Stimulated activated CD4-positive, alpha-beta T cell treated with anti-CD3 and anti-CD28 coated beads, Interleukin-12 subunit alpha, Interleukin-12 subunit beta, amount 100 ng/mL, for 4 hours (primary cell): ENCODE results near the gene COL4A2.

Experiments
- DNase-seq: peaks from one replicate; pipeline ENCODE4 v3.0.0-alpha.2; 2020

Gene COL4A2

GRCh38 chr13:110306960-110307766 lies at the start of gene COL4A2, which contains the start of gene COL4A1:
TSS of gene COL4A2 (plus strand) at chr13:110307284. CDS start at chr13:110307904, 620 bp downstream.
TSS of gene COL4A1 (minus strand) at chr13:110307157. CDS start at chr13:110307027, 130 bp downstream.
- DNase-seq: no peak

- no peak for DNase-seq
These were observed 49.7 kb upstream of the COL4A2 start for GRCh38 chr13:110257408-110257807.

- DNase-seq: no peak
These were observed 48.0 kb upstream of the COL4A2 start for GRCh38 chr13:110258876-110259631.

GRCh38 chr13:110259651-110260050 lies 47.4 kb upstream of the COL4A2 start:
- DNase-seq: no peak

- DNase-seq: no peak
These were observed 45.7 kb upstream of the COL4A2 start for GRCh38 chr13:110261166-110262081.

- no peak for DNase-seq
These were observed 45.0 kb upstream of the COL4A2 start for GRCh38 chr13:110262082-110262436.

- no peak for DNase-seq
These were observed 44.4 kb upstream of the COL4A2 start for GRCh38 chr13:110262508-110263291.

- DNase-seq: no peak
These were observed 43.7 kb upstream of the COL4A2 start for GRCh38 chr13:110263404-110263803.

GRCh38 chr13:110263888-110264287 lies 43.2 kb upstream of the COL4A2 start:
- DNase-seq: no peak

GRCh38 chr13:110264685-110265275 lies 42.3 kb upstream of the COL4A2 start:
- no peak for DNase-seq

- no peak for DNase-seq
These were observed 41.8 kb upstream of the COL4A2 start for GRCh38 chr13:110265341-110265681.

GRCh38 chr13:110265682-110266430 lies 41.2 kb upstream of the COL4A2 start:
- DNase-seq: no peak

- no peak for DNase-seq
These were observed 40.7 kb upstream of the COL4A2 start for GRCh38 chr13:110266431-110266809.

- DNase-seq: no peak
These were observed 40.1 kb upstream of the COL4A2 start for GRCh38 chr13:110266983-110267382.

GRCh38 chr13:110268061-110268460 lies 39.0 kb upstream of the COL4A2 start:
- no peak for DNase-seq

GRCh38 chr13:110268576-110269185 lies 38.4 kb upstream of the COL4A2 start:
- no peak for DNase-seq

- no peak for DNase-seq
These were observed 37.4 kb upstream of the COL4A2 start for GRCh38 chr13:110269509-110270185.

- DNase-seq: no peak
These were observed 36.6 kb upstream of the COL4A2 start for GRCh38 chr13:110270507-110270906.

GRCh38 chr13:110271313-110271712 lies 35.8 kb upstream of the COL4A2 start:
- no peak for DNase-seq

- DNase-seq: no peak
These were observed 34.9 kb upstream of the COL4A2 start for GRCh38 chr13:110272227-110272626.
